LNCaP clone FGC (cell line): ENCODE measurements around the gene OSBPL5.
A peak's percentile ranks its signal among the peaks of the same experiment; 100 is the strongest.

Experiments
- DNase-seq: peaks from one replicate; pipeline ENCODE4 v3.0.0-alpha.2; 2011; ENCODE audit warnings: low read depth
- H3K4me3 ChIP-seq: 2 replicates; pipeline ENCODE4 v1.5.1; 2011; ENCODE audit warnings: mild to moderate bottlenecking, low read depth, low read length, control low read depth
- TF ChIP-seq, protein P1 (sequence below): IDR thresholded peaks from 2 replicates; pipeline ENCODE4 v1.5.1; 2012; ENCODE audit warnings: mild to moderate bottlenecking; ENCODE audit not compliant: control insufficient read depth, insufficient read depth; ENCODE audit errors: extremely low read depth

OSBPL5 gene

DNA sequence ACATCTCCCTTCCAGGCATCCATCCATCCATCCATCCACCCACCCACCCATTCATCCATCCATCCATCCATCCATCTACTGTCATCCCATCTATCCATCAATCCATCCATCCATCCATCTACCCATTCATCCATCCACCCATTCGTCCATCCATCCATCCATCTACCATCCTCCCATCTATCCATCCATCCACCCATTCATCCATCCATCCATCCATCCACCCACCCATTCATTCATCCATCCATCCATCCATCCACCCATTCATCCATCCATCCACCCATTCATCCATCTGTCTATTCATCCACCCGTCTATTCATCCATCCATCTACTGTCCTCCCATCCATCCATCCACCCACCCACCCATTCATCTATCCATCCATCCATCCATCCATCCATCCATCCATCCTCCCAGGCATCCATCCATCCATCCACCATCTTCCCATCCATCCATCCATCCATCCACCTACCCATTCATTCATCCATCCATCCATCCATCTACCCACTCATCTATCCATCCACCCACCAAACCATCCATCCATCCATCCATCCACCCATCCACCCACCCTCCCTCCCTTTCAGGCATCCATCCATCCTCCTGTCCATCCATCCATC is 33.7 kb downstream of the OSBPL5 start:
- H3K4me3 ChIP-seq = no peak overlapping the region
- TF ChIP-seq, protein P1, sequence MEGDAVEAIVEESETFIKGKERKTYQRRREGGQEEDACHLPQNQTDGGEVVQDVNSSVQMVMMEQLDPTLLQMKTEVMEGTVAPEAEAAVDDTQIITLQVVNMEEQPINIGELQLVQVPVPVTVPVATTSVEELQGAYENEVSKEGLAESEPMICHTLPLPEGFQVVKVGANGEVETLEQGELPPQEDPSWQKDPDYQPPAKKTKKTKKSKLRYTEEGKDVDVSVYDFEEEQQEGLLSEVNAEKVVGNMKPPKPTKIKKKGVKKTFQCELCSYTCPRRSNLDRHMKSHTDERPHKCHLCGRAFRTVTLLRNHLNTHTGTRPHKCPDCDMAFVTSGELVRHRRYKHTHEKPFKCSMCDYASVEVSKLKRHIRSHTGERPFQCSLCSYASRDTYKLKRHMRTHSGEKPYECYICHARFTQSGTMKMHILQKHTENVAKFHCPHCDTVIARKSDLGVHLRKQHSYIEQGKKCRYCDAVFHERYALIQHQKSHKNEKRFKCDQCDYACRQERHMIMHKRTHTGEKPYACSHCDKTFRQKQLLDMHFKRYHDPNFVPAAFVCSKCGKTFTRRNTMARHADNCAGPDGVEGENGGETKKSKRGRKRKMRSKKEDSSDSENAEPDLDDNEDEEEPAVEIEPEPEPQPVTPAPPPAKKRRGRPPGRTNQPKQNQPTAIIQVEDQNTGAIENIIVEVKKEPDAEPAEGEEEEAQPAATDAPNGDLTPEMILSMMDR = no peak
- DNase-seq = no peak

DNA sequence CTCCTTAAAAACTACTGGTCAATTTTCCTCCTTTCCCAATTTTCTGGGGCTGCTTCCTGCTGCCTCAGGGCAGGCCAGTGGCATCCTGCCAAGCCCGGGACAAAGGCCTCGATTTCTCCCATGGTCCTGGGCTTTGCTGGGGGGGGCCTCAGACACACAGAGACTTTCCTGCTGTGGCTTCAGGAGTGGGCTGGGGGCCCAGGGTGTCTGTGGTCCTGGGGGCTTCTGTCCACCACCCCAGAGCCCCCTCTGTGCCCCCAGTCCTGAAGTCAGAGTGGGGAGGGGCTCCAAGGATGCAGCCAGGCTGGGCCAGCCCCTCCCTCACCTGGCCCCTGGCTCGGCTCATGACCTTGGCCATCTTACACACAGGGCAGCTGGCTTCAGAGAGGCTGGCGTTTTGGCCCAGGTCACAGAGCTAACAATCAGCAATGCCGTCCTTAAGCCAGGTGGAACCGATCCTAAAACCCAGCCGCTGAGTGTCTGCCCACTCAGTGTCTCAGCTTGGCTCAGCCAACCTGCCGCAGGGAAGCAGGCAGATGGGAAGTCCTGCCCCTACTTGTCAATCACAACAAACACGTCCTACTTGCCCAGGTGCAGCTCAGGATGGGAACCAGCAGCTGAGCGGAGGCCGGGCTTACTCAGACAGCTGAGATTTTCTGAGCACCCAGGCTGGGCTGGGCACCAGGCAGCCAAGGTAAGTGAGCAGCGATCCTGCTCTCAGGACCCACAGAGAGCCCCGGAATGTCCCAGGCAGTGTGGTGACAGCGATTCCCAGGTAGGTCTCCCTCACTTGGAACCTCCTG is 34.6 kb downstream of the OSBPL5 start:
- H3K4me3 ChIP-seq = no peak overlapping the region
- TF ChIP-seq, protein P1 = no peak
- DNase-seq = peak; percentile 95

DNA sequence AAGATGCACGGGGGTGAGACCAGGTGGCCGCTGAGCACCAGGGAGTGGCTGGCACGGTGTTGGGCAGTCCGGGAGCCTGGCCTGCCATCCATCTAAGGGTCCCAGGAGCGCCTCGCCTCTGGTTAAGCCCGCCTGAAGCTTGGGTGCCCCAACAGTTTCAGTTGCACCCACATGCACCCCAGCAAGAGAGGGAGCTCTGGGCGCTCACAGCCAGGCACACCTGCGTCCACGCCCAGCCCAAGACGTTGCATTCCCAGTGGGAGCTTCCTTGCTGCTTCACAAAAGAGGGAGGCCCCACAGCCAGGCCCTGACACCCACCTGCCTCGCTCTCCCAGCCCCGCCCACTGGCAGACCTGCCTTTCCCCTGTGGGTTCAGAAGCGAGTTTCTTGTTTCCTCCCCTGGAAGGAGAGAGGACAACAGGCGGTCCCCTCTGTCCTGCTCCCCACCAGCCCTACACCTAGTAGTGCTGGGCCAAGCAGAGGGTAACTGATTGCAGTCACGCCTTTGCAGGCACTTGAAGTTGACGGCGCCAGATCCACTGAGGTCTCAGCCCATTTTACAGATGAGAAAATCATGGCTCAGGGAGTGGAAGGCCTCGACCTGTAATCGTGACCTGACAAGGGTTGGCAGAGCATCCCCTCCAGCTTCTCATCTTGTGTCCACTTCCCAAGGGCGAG is 35.4 kb downstream of the OSBPL5 start:
- TF ChIP-seq, protein P1 = no peak
- no peak for DNase-seq
- no peak overlapping the region for H3K4me3 ChIP-seq

DNA sequence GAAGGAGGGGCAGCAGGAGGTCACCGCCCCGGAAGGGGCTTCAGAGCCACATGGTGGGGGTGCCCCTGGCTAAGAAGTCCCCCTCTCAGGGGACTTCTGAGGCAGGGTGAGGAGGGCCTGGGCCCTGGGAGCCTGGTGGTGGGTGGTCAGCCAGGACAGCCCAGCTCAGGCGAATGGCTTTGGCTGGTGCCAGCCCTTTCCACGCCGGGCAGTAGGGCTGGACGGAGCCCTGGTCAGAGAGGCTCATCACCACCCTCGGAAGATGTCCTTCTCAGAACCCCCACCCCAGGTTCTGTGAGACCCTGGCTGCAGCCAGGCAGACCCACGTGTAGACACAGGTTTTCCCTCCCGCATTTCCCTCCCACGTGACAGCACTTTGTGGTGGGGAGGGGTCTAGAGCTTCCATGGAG is 35.9 kb downstream of the OSBPL5 start:
- no peak overlapping the region for H3K4me3 ChIP-seq
- no peak for DNase-seq
- TF ChIP-seq, protein P1 = no peak

DNA sequence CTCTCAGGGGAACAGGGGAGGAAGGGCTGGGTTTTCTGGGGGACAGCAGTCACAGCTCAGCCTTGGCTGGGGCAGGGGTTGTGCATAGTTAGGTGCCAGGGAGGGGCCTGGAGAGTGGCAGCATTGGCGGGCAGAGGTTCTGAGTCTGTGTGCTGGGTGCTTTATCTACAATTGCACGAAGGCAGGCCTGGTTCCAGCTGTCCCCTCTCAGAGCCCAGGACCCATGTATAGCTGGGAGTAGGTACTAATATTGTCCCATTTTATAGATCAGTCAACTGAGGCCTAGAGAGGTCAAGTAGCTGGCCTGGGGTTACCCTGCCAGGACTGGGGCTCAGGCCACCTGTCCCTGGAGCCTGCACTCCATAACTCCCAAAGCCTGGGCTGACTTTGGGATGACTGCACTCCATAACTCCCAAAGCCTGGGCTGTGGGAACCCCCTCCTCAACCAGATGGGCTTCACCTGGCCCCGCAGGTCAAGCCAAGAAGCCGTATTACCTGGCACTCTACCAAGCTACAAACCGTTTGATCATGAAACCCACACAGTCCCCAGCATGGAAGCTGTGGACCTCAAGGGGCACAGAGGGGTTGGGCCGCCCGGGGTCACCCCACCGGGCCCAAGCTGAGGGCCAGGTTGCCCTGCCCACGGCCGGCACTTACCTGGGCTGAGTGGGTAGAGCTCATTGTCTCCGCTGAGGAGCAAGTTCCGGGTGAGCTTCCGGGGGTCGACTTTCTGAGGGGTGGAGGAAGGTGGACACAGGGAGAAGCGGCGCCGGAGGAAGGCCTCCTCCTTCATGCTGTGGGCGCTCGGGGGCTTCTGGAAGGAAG is 36.5 kb downstream of the OSBPL5 start:
- DNase-seq = no peak
- TF ChIP-seq, protein P1 = no peak

DNA sequence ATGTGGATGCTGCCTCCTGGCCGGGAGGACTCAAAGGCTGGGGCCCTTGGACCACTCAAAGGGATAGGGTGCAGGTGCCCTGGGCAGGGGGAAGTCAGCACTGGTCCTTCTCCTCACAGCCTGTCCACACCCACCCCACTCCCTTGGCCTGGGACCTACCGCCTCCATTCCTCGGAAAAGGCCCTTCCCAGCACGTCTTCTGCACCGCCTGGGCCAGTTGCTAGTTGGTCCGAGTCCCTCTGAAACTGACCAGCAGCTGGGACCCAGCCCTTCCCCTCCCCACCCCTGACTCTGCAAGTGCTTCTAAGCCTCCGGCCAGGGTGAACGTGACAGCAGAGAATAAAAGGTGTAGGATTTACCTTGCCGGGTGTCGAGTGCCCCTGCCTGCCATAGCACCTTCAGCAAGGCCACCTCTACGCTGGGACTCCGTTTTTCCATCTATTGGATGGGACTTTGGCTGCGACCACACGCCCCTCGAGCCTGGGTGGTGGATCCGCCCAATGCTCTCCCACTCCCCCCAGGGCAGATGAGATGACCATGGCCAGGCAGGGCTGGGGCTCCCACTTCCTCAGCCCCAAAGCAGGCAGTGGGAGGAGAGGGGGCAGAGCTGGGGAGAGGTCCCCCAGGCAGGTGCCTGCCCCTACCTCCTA is 37.3 kb downstream of the OSBPL5 start:
- no peak for DNase-seq
- H3K4me3 ChIP-seq = no peak overlapping the region
- TF ChIP-seq, protein P1 = no peak

More for the DNA sequence above, 36.5 kb downstream of the OSBPL5 start:
- H3K4me3 ChIP-seq = no peak overlapping the region
